Measurements from ENCODE around the gene MIF4GD.
A peak's percentile ranks its signal among the peaks of the same experiment; 100 is the strongest.
"Not testable (repeated sequence)": the region's sequence is repeated elsewhere in the genome, so short reads cannot be mapped to it uniquely, and the experiment has no call there.

MIF4GD gene

DNA sequence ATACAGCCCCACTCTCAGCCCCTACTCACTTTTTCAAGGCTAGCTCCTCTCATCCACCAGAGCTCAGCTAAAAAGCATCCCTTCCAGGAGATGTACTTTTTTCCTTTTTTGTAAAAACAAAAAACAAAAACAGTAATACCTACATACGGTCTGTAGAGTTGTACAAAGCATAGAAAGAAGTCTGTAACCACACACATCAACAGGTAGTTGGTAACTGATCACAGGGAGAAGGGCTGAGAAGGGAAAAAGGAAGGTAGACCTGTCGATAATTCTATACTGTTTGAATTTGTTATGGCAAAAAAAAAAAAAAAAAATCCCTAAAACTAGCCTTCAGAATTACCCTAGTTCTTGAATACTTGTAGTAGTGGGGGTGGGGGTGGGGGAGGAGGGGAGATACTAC lies 17.3 kb upstream of the MIF4GD start:
- no peak for DNase-seq (ENCODE audit: low spot score)

DNA sequence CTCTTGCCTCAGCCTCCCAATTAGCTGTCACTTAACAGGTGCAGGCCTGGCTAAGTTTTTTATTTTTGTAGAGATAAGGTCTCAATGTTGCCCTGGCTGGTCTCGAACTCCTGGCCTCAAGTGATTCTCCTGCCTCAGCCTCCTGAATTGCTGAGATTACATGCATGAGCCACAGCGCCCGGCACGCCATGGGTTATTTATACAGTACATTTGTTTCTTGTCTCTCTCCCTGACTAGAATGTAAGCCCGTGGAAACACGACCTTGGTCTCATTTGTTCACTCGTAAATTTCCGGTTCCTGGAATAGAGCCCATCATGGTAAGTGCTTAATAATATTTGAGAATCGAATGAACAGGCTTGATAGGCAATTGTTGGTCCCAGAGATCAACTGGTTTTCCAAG lies 16.2 kb upstream of the MIF4GD start:
- no peak for DNase-seq (ENCODE audit: low spot score)

- DNase-seq (ENCODE audit: low spot score) = no peak
These were observed 14.1 kb upstream of the MIF4GD start for GRCh38 chr17:75285123-75285522.

- DNase-seq (ENCODE audit: low spot score) = not testable (repeated sequence)
These were observed 9.2 kb upstream of the MIF4GD start for GRCh38 chr17:75280189-75280588.

DNA sequence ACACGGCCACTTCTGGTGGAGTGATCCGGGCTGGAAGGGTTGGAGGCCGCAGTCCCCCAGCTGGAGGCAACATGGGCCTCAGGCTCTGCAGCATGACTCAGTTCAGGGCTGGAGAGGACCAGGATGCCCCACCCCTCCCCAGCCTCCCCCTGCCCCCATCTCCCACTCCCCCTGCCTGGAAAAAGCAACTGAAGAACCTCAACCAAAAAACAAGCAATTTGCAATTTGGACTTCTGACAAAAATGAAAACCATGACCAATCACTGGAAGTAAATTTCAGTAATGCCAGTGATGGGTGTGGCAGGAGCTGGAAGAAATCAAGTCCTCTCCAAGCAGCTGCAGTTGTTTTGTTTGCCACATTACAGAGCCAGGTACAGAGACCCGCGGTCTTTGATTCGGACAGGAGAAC lies 6.6 kb upstream of the MIF4GD start:
- no peak for DNase-seq (ENCODE audit: low spot score)

DNA sequence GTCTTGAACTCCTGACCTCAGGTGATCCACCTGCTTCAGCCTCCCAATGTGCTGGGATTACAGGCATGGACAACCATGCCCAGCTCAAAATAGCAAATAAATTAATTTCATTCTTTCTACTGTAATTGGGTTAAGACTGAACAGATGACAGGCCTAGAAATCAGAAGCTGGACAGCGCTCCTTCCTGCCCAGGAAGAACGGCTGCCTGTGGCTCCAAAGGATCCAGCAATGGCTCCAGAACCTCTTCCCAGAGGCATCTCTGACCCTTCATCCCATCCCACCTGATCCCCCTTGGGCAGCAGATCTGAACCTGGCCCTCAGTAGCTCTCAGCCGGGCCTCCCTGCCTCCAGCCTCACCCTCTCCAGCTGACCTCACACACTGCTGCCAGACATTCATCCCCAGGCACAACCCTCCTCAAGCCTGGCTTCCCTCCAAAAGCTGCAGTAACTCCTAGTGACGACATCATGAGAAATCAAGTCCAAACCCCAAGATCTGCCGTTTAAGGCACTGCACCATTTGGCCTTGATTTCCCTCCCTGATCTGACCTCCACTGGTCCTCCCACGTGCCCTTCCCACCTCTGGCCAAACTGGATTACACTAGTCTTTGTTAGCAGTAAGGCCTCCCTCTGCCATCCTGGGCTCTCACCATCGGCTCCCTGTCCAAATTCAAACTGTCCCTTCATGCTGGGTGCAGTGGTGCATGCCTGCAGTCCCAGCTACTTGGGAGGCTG lies 3.1 kb upstream of the MIF4GD start:
- DNase-seq (ENCODE audit: low spot score) = no peak

DNA sequence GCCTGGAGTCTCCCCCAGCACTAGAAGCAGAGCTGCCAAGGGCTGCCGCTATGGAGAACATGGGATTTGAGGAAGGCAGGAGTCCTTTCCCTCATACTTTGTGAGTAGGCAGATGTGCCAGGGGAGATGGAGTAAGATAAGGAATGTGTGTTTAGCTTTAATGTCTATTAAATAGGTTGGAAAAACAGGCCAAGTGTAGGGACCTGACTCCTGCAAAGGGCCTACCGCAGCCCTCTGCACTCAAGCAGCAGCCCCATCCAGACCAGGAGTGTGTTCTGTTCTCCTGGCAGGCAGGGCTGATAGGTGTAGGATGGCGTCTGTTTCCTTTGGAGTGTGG lies 1.8 kb upstream of the MIF4GD start:
- DNase-seq (ENCODE audit: low spot score) = no peak

DNA sequence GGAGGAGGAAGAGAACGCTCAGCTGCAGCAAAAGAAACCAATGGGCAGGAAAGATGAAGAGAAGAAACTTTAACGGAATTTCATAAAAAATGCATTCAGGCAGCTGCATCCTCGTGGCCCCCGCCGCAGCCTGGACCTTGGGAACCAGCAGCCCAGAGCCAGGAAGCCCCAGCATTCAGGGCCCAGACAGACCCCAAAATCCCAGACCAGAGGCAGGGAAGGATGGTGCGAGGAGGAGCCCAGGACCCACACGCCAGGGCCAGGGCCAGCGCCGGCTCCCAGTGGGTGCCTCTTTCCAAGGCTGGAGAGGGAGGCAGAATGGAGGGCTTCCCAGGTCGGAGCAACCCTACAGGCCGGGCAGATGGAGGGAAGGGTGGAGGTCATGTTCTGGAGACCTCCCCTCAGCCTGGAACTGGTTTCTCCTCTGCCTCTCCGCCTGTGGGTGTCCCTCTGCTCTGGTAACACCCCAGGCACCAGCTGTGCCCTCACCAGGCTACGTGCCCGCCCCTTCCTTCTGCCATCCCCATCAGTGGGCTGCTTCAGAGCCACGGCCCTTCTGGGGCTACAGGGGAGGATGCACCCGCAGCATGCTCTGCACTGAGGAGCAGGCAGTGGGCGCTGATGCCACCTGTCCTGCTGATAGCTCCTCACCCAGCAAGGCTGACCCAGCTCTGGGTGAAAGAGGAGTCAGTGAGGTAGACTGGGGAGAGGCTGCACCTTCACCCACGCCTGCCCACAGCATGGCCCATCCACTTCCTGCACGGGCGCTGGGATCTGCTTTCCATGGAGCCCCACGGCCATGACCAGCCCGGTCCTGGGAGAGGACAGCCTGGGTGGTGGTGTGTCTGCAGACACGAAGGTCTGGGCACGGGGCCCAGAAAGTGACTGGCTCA lies 1.2 kb upstream of the MIF4GD start:
- no peak for DNase-seq (ENCODE audit: low spot score)

DNA sequence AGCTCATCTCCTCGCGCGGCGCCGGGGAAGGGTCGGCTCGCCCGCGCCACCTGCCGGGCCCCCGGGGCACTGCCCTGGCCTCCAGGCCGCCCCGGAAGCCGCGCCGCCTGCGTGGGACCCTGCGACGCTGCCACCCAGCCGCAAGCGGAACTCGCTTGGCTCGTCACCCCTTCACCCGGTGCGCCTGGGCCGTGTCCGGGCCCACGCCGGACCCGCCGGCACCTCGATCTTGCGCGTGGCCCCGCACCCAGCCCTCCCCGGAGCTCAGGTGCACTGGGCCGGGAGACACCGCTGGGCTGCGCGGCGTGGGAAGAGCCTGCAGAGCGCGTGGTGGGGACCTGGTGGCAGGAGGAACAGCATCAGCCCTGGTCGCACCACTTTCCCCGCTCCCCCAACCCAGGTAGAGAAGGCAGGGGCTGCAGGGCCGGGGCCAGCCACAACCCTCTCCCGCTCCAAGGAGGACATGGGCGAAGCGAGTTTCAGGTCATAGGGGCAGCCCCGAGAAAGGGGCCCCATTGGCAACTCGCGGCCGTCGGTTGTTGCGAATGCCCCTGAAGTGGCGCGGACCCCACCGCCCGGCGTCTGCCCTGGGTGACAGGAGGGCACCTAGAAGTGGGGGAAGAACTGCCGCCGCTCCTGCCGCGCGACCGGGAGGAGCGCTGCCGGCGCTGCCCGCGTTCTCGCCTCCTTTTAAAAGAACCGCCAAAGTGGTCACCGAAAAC lies 363 bp upstream of the MIF4GD start:
- DNase-seq (ENCODE audit: low spot score) = peak; percentile 81

DNA sequence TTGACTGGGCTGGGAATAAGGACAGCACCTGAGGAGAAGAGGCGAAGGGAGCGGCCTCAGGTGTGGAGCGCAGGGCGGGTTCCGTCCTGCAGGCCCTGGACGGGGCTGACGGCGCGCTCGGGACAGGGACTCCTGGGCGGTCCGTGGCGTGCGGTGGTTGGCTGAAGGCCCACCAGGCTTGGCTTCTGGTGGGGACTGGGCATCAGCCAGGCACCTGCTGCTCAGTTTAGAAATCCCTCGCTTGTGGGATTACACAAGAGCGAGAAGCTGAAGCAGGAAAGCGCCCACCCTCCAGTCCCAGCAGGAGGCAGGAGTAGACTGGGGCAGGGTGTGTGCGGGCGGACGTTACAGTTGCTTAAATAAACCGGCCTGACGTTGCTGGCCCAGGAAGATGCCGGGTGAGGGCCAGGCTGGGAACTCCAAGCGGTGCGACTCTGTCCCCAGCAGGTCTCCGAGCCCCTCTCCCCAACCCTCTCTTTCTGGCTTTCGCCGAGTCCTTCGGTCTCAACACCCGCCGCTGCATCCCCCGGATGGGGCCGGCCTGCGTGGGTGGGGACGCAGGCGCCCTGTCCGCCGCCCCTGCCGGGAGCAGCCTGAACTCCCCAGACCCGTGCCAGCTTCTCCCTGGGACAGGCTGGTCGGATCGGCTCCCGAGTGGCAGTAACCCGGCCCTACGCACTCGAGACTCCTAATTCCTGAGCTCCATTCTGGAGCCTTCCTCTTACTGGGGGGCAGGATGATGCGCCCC lies 639 bp downstream of the MIF4GD start:
- peak; percentile 41 for DNase-seq (ENCODE audit: low spot score)

DNA sequence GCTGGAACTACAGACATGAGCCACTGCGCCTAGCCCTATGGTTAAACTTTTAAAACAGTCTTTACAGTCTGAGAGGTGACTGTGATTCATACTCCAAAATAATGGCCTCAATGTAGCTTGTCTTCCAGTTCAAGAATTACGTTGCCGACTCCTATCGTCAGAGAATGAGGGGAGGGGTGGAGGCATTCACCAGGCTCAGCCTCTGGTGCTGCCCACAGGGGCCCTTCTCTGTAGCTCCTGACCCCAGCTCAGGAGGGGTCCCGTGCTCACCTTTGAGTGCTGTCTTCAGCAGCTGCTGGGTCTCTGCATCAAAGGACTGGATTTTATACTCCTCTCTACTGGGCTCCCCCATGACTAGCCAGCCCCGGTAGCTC lies 1.2 kb downstream of the MIF4GD start:
- DNase-seq (ENCODE audit: low spot score) = no peak

DNA sequence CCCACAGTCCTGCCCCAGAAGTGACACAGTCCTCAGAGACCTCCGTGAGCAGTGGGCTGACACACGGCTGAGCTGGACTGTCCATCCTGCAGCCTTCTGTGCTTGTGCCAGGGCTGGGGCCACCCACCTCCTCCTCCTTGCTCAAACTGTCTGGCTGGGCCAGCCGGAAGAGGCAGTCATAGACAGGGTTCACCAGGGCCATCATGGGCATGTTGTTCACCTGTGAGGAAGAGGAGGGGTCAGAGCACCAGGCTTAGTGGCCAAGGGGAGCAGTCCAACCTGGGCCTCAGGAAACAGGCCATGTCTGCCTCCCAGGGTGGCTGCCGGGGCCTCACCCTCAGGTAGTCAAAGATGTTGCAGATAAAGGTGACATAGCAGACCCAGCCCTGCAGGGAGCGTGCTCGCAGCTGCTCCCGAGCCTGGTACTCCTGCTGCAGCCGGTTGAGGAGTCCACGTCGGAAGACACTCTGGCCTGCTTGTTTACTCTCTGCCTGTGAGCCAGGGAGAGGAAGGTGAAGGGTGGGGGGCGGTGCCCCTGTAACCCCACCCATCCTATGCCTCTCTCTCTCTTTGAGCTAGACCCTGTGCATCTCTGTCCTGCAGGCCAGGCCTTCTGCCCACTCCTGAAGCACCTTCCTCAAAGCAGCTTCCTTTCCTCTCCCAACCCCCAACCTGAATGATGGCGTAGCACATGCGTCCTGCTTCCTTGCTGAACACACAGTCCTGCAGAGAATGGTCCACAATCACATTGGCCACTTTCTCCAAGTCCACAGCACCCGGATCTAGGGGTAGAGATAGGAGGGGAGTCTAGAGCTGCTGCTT lies 3.4 kb downstream of the MIF4GD start:
- no peak for DNase-seq (ENCODE audit: low spot score)

- DNase-seq (ENCODE audit: low spot score) = no peak
These were observed 3.9 kb downstream of the MIF4GD start for GRCh38 chr17:75267153-75267410.

DNA sequence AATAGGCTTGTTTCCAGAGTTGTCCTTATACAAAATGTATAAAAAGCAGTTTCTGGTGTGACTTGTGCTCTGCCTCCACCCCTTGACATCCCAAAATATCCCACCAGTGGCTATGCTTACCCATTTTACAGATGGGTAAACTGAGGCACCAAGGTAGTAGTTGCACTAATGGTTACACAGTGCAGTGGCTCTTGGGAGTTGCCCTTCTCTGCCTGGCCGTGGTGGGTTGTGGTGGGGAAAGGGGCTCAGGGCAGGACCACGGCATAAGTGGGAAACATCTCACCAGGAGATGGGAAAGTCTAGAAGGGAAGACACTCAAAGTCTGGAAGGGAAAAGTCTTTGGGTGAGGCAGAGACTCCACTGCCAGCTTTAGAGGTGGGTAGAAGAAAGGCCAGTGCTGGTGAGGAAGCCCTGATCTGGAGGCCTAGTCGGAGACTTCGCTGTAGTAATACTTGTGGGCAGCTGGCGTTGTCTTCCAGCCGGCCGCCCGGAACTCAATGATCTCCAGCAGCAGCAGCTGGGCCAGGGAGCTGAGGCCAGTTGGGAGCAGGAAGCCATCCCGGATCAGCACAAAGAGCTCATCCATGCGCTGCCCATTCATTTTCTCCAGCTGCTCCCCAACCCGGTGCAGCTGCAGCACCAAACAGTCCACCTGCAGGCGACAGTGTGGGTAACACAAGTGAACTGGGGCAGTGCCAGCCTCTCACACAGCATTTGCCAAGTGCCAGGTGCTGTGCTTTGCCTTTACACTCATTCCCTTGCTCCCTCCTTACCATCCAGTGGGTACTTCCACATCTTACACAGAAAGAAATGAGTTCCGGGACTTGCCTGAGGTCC lies 4.5 kb downstream of the MIF4GD start:
- no peak for DNase-seq (ENCODE audit: low spot score)

DNA sequence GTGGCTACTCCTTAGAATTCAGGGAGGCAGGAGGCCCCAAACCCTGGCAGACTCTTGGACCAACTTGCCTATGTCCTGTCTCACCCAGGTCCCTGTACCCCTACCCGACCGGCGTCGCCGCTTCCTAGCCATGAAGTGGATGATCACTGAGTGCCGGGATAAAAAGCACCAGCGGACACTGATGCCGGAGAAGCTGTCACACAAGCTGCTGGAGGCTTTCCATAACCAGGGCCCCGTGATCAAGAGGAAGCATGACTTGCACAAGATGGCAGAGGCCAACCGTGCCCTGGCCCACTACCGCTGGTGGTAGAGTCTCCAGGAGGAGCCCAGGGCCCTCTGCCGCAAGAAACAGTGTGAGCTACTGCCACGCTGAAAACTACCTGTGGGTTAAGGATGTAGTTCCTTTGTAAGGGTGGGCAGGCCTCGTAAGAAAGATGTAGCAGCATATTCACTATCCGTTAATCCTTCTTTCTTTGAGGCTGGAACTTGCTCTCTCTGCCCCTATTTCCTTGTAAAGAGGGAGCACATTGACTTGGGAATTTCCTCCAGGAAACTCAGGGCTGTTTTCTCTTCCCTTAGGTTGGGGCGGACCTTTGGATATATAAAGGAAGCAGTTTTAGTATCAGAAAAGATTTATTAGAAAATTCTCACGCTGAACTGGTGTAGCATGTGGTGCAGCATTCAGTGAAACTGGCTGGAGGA lies 5.3 kb downstream of the MIF4GD start:
- DNase-seq (ENCODE audit: low spot score) = no peak

DNA sequence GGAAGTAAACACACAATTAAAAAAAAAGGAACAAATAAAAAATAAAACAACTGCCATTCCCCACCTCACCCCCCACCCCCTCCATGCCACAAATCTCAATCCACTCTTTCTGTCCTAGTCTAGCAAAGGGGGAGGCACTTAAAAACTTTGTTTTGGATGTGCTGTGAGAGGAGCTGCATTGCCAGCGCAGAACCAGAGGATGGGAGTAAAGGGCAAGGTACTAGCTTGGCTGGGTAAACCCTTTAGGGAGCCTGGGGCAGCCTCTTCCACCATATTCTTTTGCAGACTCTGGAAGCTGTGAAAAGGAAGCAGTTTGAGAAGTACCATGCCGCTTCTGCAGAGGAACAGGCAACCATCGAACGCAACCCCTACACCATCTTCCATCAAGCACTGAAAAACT lies 8.0 kb downstream of the MIF4GD start:
- no peak for DNase-seq (ENCODE audit: low spot score)

- peak; percentile 53 for DNase-seq (ENCODE audit: low spot score)
These were observed 8.9 kb downstream of the MIF4GD start for GRCh38 chr17:75262112-75262606.

GRCh38 chr17:75261336-75262111 lies 9.5 kb downstream of the MIF4GD start, which contains the start of the genes GGA3 and MRPS7:
Gene GGA3, minus strand, starts transcription at chr17:75261606. Its CDS starts 19 bp downstream, at chr17:75261587.
Gene MRPS7, plus strand, starts transcription at chr17:75261879. Its CDS starts 22 bp downstream, at chr17:75261901.
- DNase-seq (ENCODE audit: low spot score) = peak; percentile 94
